ENCODE results near the gene RHD.
A peak's percentile ranks its signal among the peaks of the same experiment; 100 is the strongest.
"Not testable (repeated sequence)": the region's sequence is repeated elsewhere in the genome, so short reads cannot be mapped to it uniquely, and the experiment has no call there.

The RHD gene

GRCh38 chr1:25272238-25272637 is at the start of gene RHD:
RHD (plus strand) TSS chr1:25272509; CDS start chr1:25272548, 39 bp downstream.
- DNase-seq: not testable (repeated sequence)

- no peak for DNase-seq
These were observed 49.7 kb upstream of the RHD start for GRCh38 chr1:25222606-25223005.

- no peak for DNase-seq
These were observed 48.8 kb upstream of the RHD start for GRCh38 chr1:25223471-25223870.

GRCh38 chr1:25232027-25232865 is 40.1 kb upstream of the RHD start, which contains the start of gene SYF2:
SYF2 (minus strand) TSS chr1:25232502; CDS start chr1:25232467, 35 bp downstream.
- DNase-seq: peak; percentile 81 to 82

GRCh38 chr1:25232866-25233784 is 39.2 kb upstream of the RHD start:
- DNase-seq: peak; percentile 42 to 53

GRCh38 chr1:25235411-25235810 is 36.9 kb upstream of the RHD start:
- not testable (repeated sequence) for DNase-seq

GRCh38 chr1:25236261-25236660 is 36.0 kb upstream of the RHD start:
- DNase-seq: not testable (repeated sequence)

- DNase-seq: no peak
These were observed 34.3 kb upstream of the RHD start for GRCh38 chr1:25238046-25238445.

GRCh38 chr1:25239681-25240541 is 32.4 kb upstream of the RHD start:
- DNase-seq: peak; percentile 85 to 90

GRCh38 chr1:25243907-25244306 is 28.4 kb upstream of the RHD start:
- DNase-seq: no peak

- no peak for DNase-seq
These were observed 26.9 kb upstream of the RHD start for GRCh38 chr1:25245393-25245792.

- no peak for DNase-seq
These were observed 26.3 kb upstream of the RHD start for GRCh38 chr1:25245809-25246599.

- DNase-seq: peak in 1 of 2 donors; percentile 21
These were observed 25.7 kb upstream of the RHD start for GRCh38 chr1:25246600-25247023.

- peak; percentile 99 to 100 for DNase-seq
These were observed 25.1 kb upstream of the RHD start, which contains the start of gene RSRP1 for GRCh38 chr1:25247024-25247828. RSRP1 (minus strand) TSS chr1:25247454; CDS start chr1:25246963, 491 bp downstream.

- no peak for DNase-seq
These were observed 24.2 kb upstream of the RHD start for GRCh38 chr1:25247829-25248754.

- DNase-seq: no peak
These were observed 18.4 kb upstream of the RHD start for GRCh38 chr1:25253911-25254310.

- no peak for DNase-seq
These were observed 16.4 kb upstream of the RHD start for GRCh38 chr1:25255706-25256577.

GRCh38 chr1:25256578-25256965 is 15.7 kb upstream of the RHD start:
- DNase-seq: no peak
